ENCODE data around the gene GOLGA6L4. TPM values are rescaled to one million over a fixed set of nuclear protein-coding genes. Genes with fewer than 3 reads are reported as not detected.
"Not testable (repeated sequence)": the region's sequence is repeated elsewhere in the genome, so short reads cannot be mapped to it uniquely, and the experiment has no call there.

Gene GOLGA6L4
- 1.8 and 2.3 TPM in 2 replicates for total RNA-seq (2021)
- Bru-seq, nascent RNA = percentile 13 among the genes with signal in this experiment
- percentile 28 among the genes with signal in this experiment for BruChase-seq, experiment 1, labeled RNA remaining after a 2-hour chase
- BruChase-seq, experiment 2, labeled RNA remaining after a 6-hour chase = percentile 19 among the genes with signal in this experiment
- long read RNA-seq = 0 reads

GRCh38 chr15:84235573-84235972 is at the start of gene GOLGA6L4:
TSS of gene GOLGA6L4 (plus strand) at chr15:84235773. CDS start at chr15:84235835, 62 bp downstream.
- H3K27ac ChIP-seq; DNase-seq; H3F3A ChIP-seq (ENCODE audit: insufficient read depth, low read depth); H3K79me2 ChIP-seq (ENCODE audit: low read depth); H3K4me2 ChIP-seq; BruUV-seq (replicated peaks); intact Hi-C loops (cut with micrococcal nuclease; ENCODE audit: unreplicated experiment); H3K36me3 ChIP-seq (ENCODE audit: low read depth); H3K27me3 ChIP-seq (ENCODE audit: insufficient read depth, low read depth); POLR2A ChIA-PET (ENCODE audit: unreplicated experiment); H3K4me3 ChIP-seq; H2AFZ ChIP-seq; H3K4me1 ChIP-seq (replicated peaks; ENCODE audit: insufficient read depth); H3K9me3 ChIP-seq (ENCODE audit: insufficient read depth, low read depth); H3K9me2 ChIP-seq (ENCODE audit: insufficient read depth); H4K20me1 ChIP-seq (ENCODE audit: insufficient read depth); CTCF ChIA-PET: not testable (repeated sequence)

- H3K9me3 ChIP-seq (ENCODE audit: insufficient read depth, low read depth); POLR2A ChIA-PET (ENCODE audit: unreplicated experiment); CTCF ChIA-PET; H3K27me3 ChIP-seq (ENCODE audit: insufficient read depth, low read depth); H3K9me2 ChIP-seq (ENCODE audit: insufficient read depth); H4K20me1 ChIP-seq (ENCODE audit: insufficient read depth); H3K79me2 ChIP-seq (ENCODE audit: low read depth); H3K4me3 ChIP-seq; H3F3A ChIP-seq (ENCODE audit: insufficient read depth, low read depth); DNase-seq; H3K4me2 ChIP-seq; BruUV-seq (replicated peaks); H3K36me3 ChIP-seq (ENCODE audit: low read depth); H3K4me1 ChIP-seq (replicated peaks; ENCODE audit: insufficient read depth); H2AFZ ChIP-seq; H3K27ac ChIP-seq; intact Hi-C loops (cut with micrococcal nuclease; ENCODE audit: unreplicated experiment): not testable (repeated sequence)
These were observed 42.6 kb upstream of the GOLGA6L4 start for GRCh38 chr15:84192982-84193381.

DNA sequence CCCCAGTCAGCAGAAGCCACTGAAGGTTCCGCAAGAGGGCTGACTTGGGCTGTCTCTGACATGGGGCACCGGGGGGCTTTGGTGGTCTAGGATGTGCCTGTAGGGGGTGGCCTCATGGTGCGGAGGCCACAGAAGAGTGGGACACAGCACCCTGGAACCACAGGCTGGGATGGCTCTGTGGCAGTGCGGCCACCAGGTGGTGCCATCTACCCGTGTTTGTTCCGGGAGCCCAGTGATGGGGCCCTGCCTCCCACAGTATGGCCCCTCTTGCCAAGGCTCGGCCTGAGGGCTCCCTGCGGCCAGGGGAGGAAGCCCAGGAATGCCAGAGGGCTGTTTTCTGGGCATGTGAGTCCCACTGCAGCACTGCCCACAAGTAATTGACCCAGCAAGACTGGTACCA is 40.0 kb upstream of the GOLGA6L4 start:
- H3K36me3 ChIP-seq (ENCODE audit: low read depth); H2AFZ ChIP-seq; H3K4me2 ChIP-seq; H4K20me1 ChIP-seq (ENCODE audit: insufficient read depth); H3K4me3 ChIP-seq; POLR2A ChIA-PET (ENCODE audit: unreplicated experiment); H3K79me2 ChIP-seq (ENCODE audit: low read depth); CTCF ChIA-PET; H3F3A ChIP-seq (ENCODE audit: insufficient read depth, low read depth); intact Hi-C loops (cut with micrococcal nuclease; ENCODE audit: unreplicated experiment); H3K27me3 ChIP-seq (ENCODE audit: insufficient read depth, low read depth); H3K27ac ChIP-seq; H3K4me1 ChIP-seq (replicated peaks; ENCODE audit: insufficient read depth); BruUV-seq (replicated peaks); H3K9me3 ChIP-seq (ENCODE audit: insufficient read depth, low read depth); DNase-seq; H3K9me2 ChIP-seq (ENCODE audit: insufficient read depth): not testable (repeated sequence)

- BruUV-seq (replicated peaks); H3K27ac ChIP-seq; H4K20me1 ChIP-seq (ENCODE audit: insufficient read depth); intact Hi-C loops (cut with micrococcal nuclease; ENCODE audit: unreplicated experiment); H3K4me3 ChIP-seq; H3K4me1 ChIP-seq (replicated peaks; ENCODE audit: insufficient read depth); CTCF ChIA-PET; H3K4me2 ChIP-seq; H3K27me3 ChIP-seq (ENCODE audit: insufficient read depth, low read depth); H3K79me2 ChIP-seq (ENCODE audit: low read depth); H3K9me2 ChIP-seq (ENCODE audit: insufficient read depth); POLR2A ChIA-PET (ENCODE audit: unreplicated experiment); H3F3A ChIP-seq (ENCODE audit: insufficient read depth, low read depth); H2AFZ ChIP-seq; DNase-seq; H3K36me3 ChIP-seq (ENCODE audit: low read depth); H3K9me3 ChIP-seq (ENCODE audit: insufficient read depth, low read depth): not testable (repeated sequence)
These were observed 38.9 kb upstream of the GOLGA6L4 start for GRCh38 chr15:84196530-84197188.

- H3K4me2 ChIP-seq; intact Hi-C loops (cut with micrococcal nuclease; ENCODE audit: unreplicated experiment); H3K36me3 ChIP-seq (ENCODE audit: low read depth); BruUV-seq (replicated peaks); H3K9me3 ChIP-seq (ENCODE audit: insufficient read depth, low read depth); H3K4me3 ChIP-seq; H3K27ac ChIP-seq; H3K79me2 ChIP-seq (ENCODE audit: low read depth); H3F3A ChIP-seq (ENCODE audit: insufficient read depth, low read depth); POLR2A ChIA-PET (ENCODE audit: unreplicated experiment); DNase-seq; H3K4me1 ChIP-seq (replicated peaks; ENCODE audit: insufficient read depth); H3K9me2 ChIP-seq (ENCODE audit: insufficient read depth); CTCF ChIA-PET; H4K20me1 ChIP-seq (ENCODE audit: insufficient read depth); H2AFZ ChIP-seq; H3K27me3 ChIP-seq (ENCODE audit: insufficient read depth, low read depth): not testable (repeated sequence)
These were observed 35.7 kb upstream of the GOLGA6L4 start for GRCh38 chr15:84199865-84200264.
